Neural crest cell (in vitro differentiated cells): ENCODE measurements around the gene DPM3. TPM values are rescaled to one million over a fixed set of nuclear protein-coding genes. Genes with fewer than 3 reads are reported as not detected.

Experiments used
- DNase-seq: peaks from one replicate; pipeline ENCODE4 v3.0.0; 2021; ENCODE audit warnings: low read depth, mixed read lengths, low spot score
- H3K27ac Mint-ChIP-seq: one replicate; pipeline ENCODE4 v1.8.0; 2021; ENCODE audit warnings: mild to moderate bottlenecking, mixed read lengths; ENCODE audit not compliant: unreplicated experiment
- H3K27me3 Mint-ChIP-seq: 2 replicates; pipeline ENCODE4 v1.8.0; 2021; ENCODE audit warnings: low read depth, mild to moderate bottlenecking, mixed read lengths
- H3K36me3 Mint-ChIP-seq: 2 replicates; pipeline ENCODE4 v1.8.0; 2021; ENCODE audit warnings: low read depth, mild to moderate bottlenecking, mixed read lengths
- H3K4me1 Mint-ChIP-seq: 2 replicates; pipeline ENCODE4 v1.8.0; 2021; ENCODE audit warnings: mixed read lengths
- H3K4me3 Mint-ChIP-seq: one replicate; pipeline ENCODE4 v1.8.0; 2021; ENCODE audit warnings: mild to moderate bottlenecking, mixed read lengths
- H3K9me3 Mint-ChIP-seq: 2 replicates; pipeline ENCODE4 v1.8.0; 2021; ENCODE audit warnings: mixed read lengths
- total RNA-seq: library from RNA; stranded (reverse); gene quantifications from 2 replicates; pipeline ENCODE4 v1.2.1, GENCODE V29; 2021
- TF ChIP-seq, protein P1 (sequence below): fragments of 200-600 bp; sonication (generic); conservative IDR thresholded peaks from 2 replicates; pipeline ENCODE4 v1.5.0; 2021; ENCODE audit warnings: antibody characterized with exemption, mild to moderate bottlenecking

DPM3 gene
- total RNA-seq, 1 donor from 2014 or later, result 80.0 TPM

DNA sequence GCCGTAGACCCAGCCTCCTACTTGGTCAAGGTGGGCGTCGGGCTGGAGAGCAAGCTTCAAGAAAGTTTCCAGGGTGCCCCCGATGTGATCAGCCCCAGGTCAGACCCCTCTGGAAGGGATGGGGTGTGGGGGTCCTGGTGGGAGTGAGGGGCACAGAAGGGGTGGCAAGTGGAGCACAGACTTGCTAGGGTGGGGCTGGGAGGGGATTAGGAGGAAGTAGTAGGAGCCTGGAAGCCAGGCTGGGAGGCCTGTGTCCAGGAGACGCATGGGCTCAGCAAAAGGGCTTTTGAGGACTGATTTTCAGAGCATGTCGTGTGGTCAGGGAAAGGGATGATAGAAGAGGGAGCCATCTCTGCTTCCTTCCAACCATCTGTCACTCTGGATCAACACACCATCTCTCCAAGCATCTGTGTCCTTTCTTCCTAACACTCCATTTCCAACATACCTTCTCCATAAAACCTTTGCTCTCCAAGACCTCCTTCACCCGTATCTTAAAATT lies 41.8 kb upstream of the DPM3 start:
- Mint-ChIP-seq H3K27ac (no peak overlapping the region), H3K4me1 (peaks cover 4% of the 10 kb centered on the region), H3K4me3 (no peak overlapping the region), H3K9me3 (no peaks in the 10 kb centered on the region), H3K36me3 (peaks cover 3% of the 10 kb centered on the region), H3K27me3 (no peaks in the 10 kb centered on the region)
- TF ChIP-seq, protein P1, sequence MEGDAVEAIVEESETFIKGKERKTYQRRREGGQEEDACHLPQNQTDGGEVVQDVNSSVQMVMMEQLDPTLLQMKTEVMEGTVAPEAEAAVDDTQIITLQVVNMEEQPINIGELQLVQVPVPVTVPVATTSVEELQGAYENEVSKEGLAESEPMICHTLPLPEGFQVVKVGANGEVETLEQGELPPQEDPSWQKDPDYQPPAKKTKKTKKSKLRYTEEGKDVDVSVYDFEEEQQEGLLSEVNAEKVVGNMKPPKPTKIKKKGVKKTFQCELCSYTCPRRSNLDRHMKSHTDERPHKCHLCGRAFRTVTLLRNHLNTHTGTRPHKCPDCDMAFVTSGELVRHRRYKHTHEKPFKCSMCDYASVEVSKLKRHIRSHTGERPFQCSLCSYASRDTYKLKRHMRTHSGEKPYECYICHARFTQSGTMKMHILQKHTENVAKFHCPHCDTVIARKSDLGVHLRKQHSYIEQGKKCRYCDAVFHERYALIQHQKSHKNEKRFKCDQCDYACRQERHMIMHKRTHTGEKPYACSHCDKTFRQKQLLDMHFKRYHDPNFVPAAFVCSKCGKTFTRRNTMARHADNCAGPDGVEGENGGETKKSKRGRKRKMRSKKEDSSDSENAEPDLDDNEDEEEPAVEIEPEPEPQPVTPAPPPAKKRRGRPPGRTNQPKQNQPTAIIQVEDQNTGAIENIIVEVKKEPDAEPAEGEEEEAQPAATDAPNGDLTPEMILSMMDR, result no peak
- no peak for DNase-seq

DNA sequence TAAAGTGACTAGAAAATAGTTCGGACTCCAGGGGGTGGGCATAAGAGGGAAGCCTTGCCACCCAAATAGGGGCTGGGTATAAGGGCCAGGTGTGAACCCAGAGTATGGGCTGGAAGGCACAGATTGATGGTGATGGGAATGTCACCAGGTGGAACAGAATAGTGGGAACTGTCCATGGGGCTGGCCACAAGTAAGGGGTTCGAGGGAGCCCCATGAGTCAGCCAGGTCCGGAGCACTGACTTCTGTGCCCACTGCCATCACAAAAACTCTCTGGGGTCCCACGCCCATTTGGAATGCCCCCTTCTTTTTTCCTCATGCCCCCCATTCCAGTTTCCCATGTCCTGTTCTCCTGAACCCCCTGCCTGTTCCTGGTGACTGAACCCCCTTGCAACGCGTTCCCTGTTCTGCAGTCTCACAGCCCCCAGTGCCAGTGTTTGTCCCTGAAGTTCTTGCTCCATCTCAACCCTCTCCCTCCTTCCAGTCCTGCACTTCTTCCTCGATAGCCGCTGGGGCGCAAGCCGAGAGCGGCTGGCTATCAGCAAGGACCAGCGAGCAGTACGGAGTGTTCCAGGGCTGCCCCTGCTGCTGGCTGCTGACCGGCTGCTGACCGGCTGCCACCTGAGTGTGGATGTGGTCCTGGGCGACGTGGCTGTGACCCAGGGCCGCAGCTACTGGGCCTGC lies 41.2 kb upstream of the DPM3 start:
- DNase-seq, result no peak

DNA sequence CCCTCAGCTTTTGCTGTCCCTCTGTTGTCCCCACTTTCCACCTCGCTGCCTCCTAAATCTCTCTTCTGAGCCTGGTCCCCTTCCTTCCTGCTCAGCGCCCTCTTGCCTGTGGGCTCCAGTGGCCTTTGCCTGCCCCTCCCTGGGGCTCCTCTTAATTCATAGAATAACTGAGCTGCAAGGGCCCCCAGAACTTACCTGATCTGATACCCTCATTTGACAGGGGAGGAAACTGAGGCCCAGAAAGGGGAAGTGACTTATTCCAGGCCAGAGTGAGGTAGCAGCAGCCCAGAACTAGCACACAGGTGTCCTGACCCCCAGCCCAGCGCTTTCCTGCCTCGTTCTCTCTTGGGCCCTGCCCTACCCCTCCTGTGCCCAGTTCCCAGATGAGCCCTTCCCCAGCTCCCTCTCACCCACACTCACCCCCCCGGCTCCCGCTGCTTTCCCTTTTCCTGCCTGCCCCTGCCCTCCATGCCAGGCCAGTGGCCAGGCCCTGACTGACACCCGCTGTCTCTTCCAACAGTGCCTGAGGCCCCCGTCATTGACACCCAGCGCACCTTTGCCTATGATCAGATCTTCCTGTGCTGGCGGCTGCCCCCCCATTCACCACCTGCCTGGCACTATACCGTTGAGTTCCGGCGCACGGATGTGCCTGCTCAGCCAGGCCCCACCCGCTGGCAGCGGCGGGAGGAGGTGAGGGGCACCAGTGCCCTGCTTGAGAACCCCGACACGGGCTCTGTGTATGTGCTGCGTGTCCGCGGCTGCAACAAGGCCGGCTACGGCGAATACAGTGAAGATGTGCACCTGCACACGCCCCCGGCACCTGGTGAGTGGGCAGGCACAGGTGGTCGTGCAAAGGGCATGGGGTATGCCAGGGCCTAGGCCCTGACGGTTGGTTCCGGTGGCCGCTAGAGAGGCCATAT lies 39.0 kb upstream of the DPM3 start:
- Mint-ChIP-seq H3K9me3 (no peaks in the 10 kb centered on the region), H3K27me3 (no peaks in the 10 kb centered on the region), H3K4me1 (peaks cover 18% of the 10 kb centered on the region), H3K36me3 (peaks cover 3% of the 10 kb centered on the region), H3K27ac (no peak overlapping the region), H3K4me3 (no peak overlapping the region)
- TF ChIP-seq, protein P1, result no peak
- no peak for DNase-seq

More for the DNA sequence above, 41.2 kb upstream of the DPM3 start:
- Mint-ChIP-seq H3K27ac (no peak overlapping the region), H3K9me3 (no peaks in the 10 kb centered on the region), H3K27me3 (no peaks in the 10 kb centered on the region), H3K4me1 (peaks cover 8% of the 10 kb centered on the region), H3K36me3 (peaks cover 3% of the 10 kb centered on the region), H3K4me3 (no peak overlapping the region)
- TF ChIP-seq, protein P1, result no peak

DNA sequence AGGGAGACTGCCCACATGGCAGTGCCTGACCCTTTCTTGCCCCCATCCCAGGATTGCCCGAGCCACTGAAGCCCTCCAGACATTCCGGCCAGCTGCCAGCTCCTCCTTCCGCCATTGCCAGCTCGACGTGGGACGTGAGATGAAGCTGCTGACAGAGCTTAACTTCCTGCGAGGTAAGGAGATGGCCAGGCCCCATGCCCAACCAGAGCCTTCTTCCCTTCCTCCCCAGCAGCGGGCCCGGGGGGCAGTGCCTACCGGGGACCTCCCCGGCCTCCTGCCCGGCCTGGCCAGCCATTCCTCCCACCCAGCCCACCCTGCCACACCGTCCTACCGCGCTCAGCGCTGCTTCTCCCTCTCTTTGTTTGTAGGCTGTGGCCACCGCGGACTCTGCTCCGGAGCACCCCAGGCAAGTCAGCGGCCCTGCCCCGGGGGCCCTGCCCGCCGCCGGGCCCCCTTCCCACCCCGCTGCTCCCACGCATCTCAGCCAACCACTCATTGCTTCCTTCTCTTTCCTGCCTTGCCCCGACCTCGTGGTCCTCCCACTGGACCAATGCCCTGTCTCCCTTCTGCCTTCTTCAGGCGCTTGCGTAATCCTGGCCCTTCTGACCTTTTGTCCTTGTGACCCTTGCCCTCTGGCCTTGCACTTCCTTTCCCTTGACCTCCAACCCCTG lies 38.2 kb upstream of the DPM3 start:
- Mint-ChIP-seq H3K4me1 (peaks cover 24% of the 10 kb centered on the region), H3K9me3 (no peaks in the 10 kb centered on the region), H3K27ac (no peak overlapping the region), H3K4me3 (no peak overlapping the region), H3K36me3 (peaks cover 3% of the 10 kb centered on the region), H3K27me3 (no peaks in the 10 kb centered on the region)
- TF ChIP-seq, protein P1, result no peak
- DNase-seq, result no peak

DNA sequence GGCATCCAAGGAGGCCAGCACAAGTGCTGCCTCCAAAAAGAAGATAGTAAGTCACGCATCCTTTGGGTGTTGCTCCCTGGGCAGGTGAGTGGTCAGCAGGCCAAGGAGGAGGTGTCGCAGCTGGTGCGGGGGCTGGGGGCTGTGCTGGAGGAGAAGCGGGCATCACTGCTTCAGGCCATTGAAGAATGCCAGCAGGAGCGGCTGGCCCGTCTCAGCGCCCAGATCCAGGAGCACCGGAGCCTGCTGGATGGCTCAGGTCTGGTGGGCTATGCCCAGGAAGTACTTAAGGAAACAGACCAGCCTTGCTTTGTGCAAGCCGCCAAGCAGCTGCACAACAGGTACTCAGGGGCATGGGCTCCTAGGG lies 37.6 kb upstream of the DPM3 start:
- H3K27me3 Mint-ChIP-seq, result peaks cover 3% of the 10 kb centered on the region
- H3K9me3 Mint-ChIP-seq, result no peaks in the 10 kb centered on the region
- H3K36me3 Mint-ChIP-seq, result peaks cover 5% of the 10 kb centered on the region

More for the DNA sequence above, 37.6 kb upstream of the DPM3 start:
- Mint-ChIP-seq H3K27ac (no peak overlapping the region), H3K4me3 (no peak overlapping the region), H3K4me1 (peaks cover 31% of the 10 kb centered on the region)
- TF ChIP-seq, protein P1, result no peak
- DNase-seq, result no peak
